HG03135 (cell line): ENCODE measurements around the gene OR4D10.

Experiments
- ATAC-seq: cut with Tn5 transposase; IDR thresholded peaks from one replicate; pipeline ENCODE4 v1.9.1; 2021; ENCODE audit warnings: mild to moderate bottlenecking, moderate library complexity; ENCODE audit not compliant: unreplicated experiment

OR4D10 gene

GRCh38 chr11:59523541-59523940, 50.4 kb downstream of the OR4D10 start:
- no peak for ATAC-seq

GRCh38 chr11:59528711-59529110, 55.6 kb downstream of the OR4D10 start:
- ATAC-seq, result no peak
